HEK293T (cell line): ENCODE results near the gene CACNA1G.

Experiments used
- CTCF ChIA-PET: fragments of 350-600 bp; formaldehyde crosslinking; extraction: SDS; loops from one replicate; lab custom pipeline; 2021; ENCODE audit warnings: antibody characterized with exemption, inconsistent platforms; lab: Yijun Ruan, JAX
- POLR2A ChIA-PET: fragments of 350-600 bp; formaldehyde crosslinking; extraction: SDS; loops from one replicate; lab custom pipeline; 2020; ENCODE audit warnings: antibody characterized with exemption, inconsistent platforms; lab: Yijun Ruan, JAX
- DNase-seq: peaks from one replicate; pipeline ENCODE4 v3.0.0; 2012; ENCODE audit warnings: mixed read lengths; ENCODE audit errors: extremely low spot score
- ARNT ChIP-seq: fragments of 450-650 bp; IDR thresholded peaks from 2 replicates; pipeline ENCODE4 v1.6.1; 2017; ENCODE audit warnings: mild to moderate bottlenecking
- BHLHE40 ChIP-seq: fragments of 450-650 bp; IDR thresholded peaks from 2 replicates; pipeline ENCODE4 v1.6.1; 2016; ENCODE audit warnings: mild to moderate bottlenecking, moderate library complexity, borderline replicate concordance
- CTBP1 ChIP-seq: fragments of 450-650 bp; IDR thresholded peaks from 2 replicates; pipeline ENCODE4 v1.6.1; 2016; ENCODE audit warnings: borderline replicate concordance
- ELF4 ChIP-seq: fragments of 450-650 bp; IDR thresholded peaks from 2 replicates; pipeline ENCODE4 v1.6.1; 2017; ENCODE audit warnings: antibody characterized with exemption
- FOXA1 ChIP-seq: fragments of 450-650 bp; IDR thresholded peaks from 2 replicates; pipeline ENCODE4 v1.6.1; 2016; ENCODE audit warnings: mild to moderate bottlenecking
- FOXK2 ChIP-seq: fragments of 450-650 bp; IDR thresholded peaks from 2 replicates; pipeline ENCODE4 v1.6.1; 2016; ENCODE audit warnings: mild to moderate bottlenecking
- FOXM1 ChIP-seq: fragments of 450-650 bp; IDR thresholded peaks from 2 replicates; pipeline ENCODE4 v1.6.1; 2017; ENCODE audit warnings: mild to moderate bottlenecking, borderline replicate concordance
- HDGF ChIP-seq: fragments of 450-650 bp; IDR thresholded peaks from 2 replicates; pipeline ENCODE4 v1.6.1; 2017; ENCODE audit warnings: antibody characterized with exemption, borderline replicate concordance
- L3MBTL2 ChIP-seq: fragments of 450-650 bp; conservative IDR thresholded peaks from 2 replicates; pipeline ENCODE4 v1.6.1; 2016; ENCODE audit warnings: mild to moderate bottlenecking
- LEF1 ChIP-seq: fragments of 450-650 bp; IDR thresholded peaks from 2 replicates; pipeline ENCODE4 v1.6.1; 2017; ENCODE audit warnings: mild to moderate bottlenecking, borderline replicate concordance
- NFRKB ChIP-seq: fragments of 450-650 bp; IDR thresholded peaks from 2 replicates; pipeline ENCODE4 v1.6.1; 2016; ENCODE audit warnings: mild to moderate bottlenecking, moderate library complexity
- PKNOX1 ChIP-seq: fragments of 450-650 bp; IDR thresholded peaks from 2 replicates; pipeline ENCODE4 v1.6.1; 2016
- SP1 ChIP-seq: fragments of 450-650 bp; IDR thresholded peaks from 2 replicates; pipeline ENCODE4 v1.6.1; 2017
- SUZ12 ChIP-seq: fragments of 450-650 bp; IDR thresholded peaks from 2 replicates; pipeline ENCODE4 v1.6.1; 2016; ENCODE audit warnings: mild to moderate bottlenecking
- TARDBP ChIP-seq: fragments of 450-650 bp; IDR thresholded peaks from 2 replicates; pipeline ENCODE4 v1.6.1; 2016
- ZNF384 ChIP-seq: fragments of 450-650 bp; IDR thresholded peaks from 2 replicates; pipeline ENCODE4 v1.6.1; 2016

The CACNA1G gene

GRCh38 chr17:50522766-50523165, 37.7 kb upstream of the CACNA1G start:
- TF ChIP-seq ARNT (no peak), FOXM1 (no peak), L3MBTL2 (no peak), NFRKB (no peak), SUZ12 (no peak), LEF1 (no peak), FOXK2 (no peak), ELF4 (no peak), FOXA1 (no peak), ZNF384 (no peak), BHLHE40 (no peak)
- DNase-seq = no peak
- ChIA-PET POLR2A (no interaction called here), CTCF (no interaction called here)

- POLR2A ChIA-PET = no interaction called here
- TF ChIP-seq FOXK2 (no peak), SUZ12 (no peak), TARDBP (no peak), BHLHE40 (no peak), NFRKB (no peak), CTBP1 (no peak), LEF1 (no peak), PKNOX1 (no peak), ARNT (no peak), SP1 (no peak), FOXA1 (no peak), FOXM1 (no peak), L3MBTL2 (no peak), ELF4 (no peak)
- no peak for DNase-seq
- CTCF ChIA-PET = no interaction called here
Observed at GRCh38 chr17:50523208-50523607, 37.3 kb upstream of the CACNA1G start.

GRCh38 chr17:50524838-50525237, 35.7 kb upstream of the CACNA1G start:
- TF ChIP-seq FOXM1 = no peak
- no peak for TF ChIP-seq FOXA1
- TF ChIP-seq ELF4 = no peak
- no peak for TF ChIP-seq CTBP1
- TF ChIP-seq SP1 = no peak
- TF ChIP-seq SUZ12 = no peak
- no peak for TF ChIP-seq BHLHE40
- TF ChIP-seq L3MBTL2 = no peak
- TF ChIP-seq NFRKB = no peak
- TF ChIP-seq TARDBP = no peak
- TF ChIP-seq ZNF384 = no peak
- TF ChIP-seq PKNOX1 = no peak
- TF ChIP-seq FOXK2 = no peak
- TF ChIP-seq ARNT = no peak
- TF ChIP-seq LEF1 = no peak
- TF ChIP-seq HDGF = no peak
- ChIA-PET CTCF (interaction anchor here (0.6 to 1.0 kb wide), 3 partner anchors 38 to 435 kb away, joined by 3 to 4 read pairs (median 4); no protein-coding TSS in a partner anchor), POLR2A (no interaction called here)
- no peak for DNase-seq

GRCh38 chr17:50527155-50527762, 33.3 kb upstream of the CACNA1G start:
- ChIA-PET CTCF (no interaction called here), POLR2A (no interaction called here)
- TF ChIP-seq SP1 = no peak
- no peak for TF ChIP-seq FOXK2
- no peak for TF ChIP-seq CTBP1
- TF ChIP-seq BHLHE40 = no peak
- TF ChIP-seq L3MBTL2 = no peak
- TF ChIP-seq FOXM1 = no peak
- TF ChIP-seq NFRKB = no peak
- no peak for TF ChIP-seq ZNF384
- no peak for TF ChIP-seq LEF1
- DNase-seq = no peak

- ChIA-PET POLR2A (interaction anchor here (1.7 kb wide), 1 partner anchor 15 kb away, joined by 4 read pairs; no protein-coding TSS in a partner anchor), CTCF (no interaction called here)
- no peak for DNase-seq
- TF ChIP-seq HDGF = no peak
- no peak for TF ChIP-seq CTBP1
- no peak for TF ChIP-seq ARNT
- TF ChIP-seq NFRKB = no peak
- TF ChIP-seq PKNOX1 = peak; percentile 54
Observed at GRCh38 chr17:50527949-50528474, 32.5 kb upstream of the CACNA1G start.

GRCh38 chr17:50529849-50530248, 30.7 kb upstream of the CACNA1G start:
- POLR2A ChIA-PET = no interaction called here
- CTCF ChIA-PET = interaction anchor here (0.7 kb wide), 1 partner anchor 310 kb away, joined by 3 read pairs; no protein-coding TSS in a partner anchor
- TF ChIP-seq TARDBP (no peak), L3MBTL2 (no peak), CTBP1 (no peak), HDGF (no peak), FOXA1 (no peak), ARNT (no peak), ELF4 (no peak), SP1 (no peak), FOXK2 (no peak), BHLHE40 (no peak), SUZ12 (no peak)
- DNase-seq = no peak
